ENCODE data around the gene PHLPP1. TPM values are rescaled to one million over a fixed set of nuclear protein-coding genes. Genes with fewer than 3 reads are reported as not detected.

Gene PHLPP1
- total RNA-seq, 5 donors from 2014 or later (not counting 1 experiment from before 2014, with no cell fraction given) = 6.9 to 11.5 (median 7.4) TPM

- Histone ChIP-seq H3K36me3 (ENCODE audit: control insufficient read depth in 2 of 2, extremely low read depth in 1 of 2, insufficient read depth in 1 of 2, low read length in 1 of 2) (no peaks in the 10 kb centered on the region), H3K4me1 (ENCODE audit: control insufficient read depth in 1 of 2, extremely low read depth in 1 of 2, insufficient read depth in 2 of 2, low read length in 2 of 2) (no peaks in the 10 kb centered on the region), H3K27ac (ENCODE audit: low read length) (no peak overlapping the region), H3K4me3 (ENCODE audit: control insufficient read depth in 1 of 2, extremely low read depth in 1 of 2, low read length in 1 of 2) (no peak overlapping the region), H3K27me3 (replicated peaks in 1 of 2; ENCODE audit: control insufficient read depth in 2 of 2, extremely low read depth in 1 of 2, insufficient read depth in 2 of 2, low read length in 1 of 2) (no peaks in the 10 kb centered on the region), H3K9me3 (no peaks in the 10 kb centered on the region)
- no peak overlapping the region for H3K4me3 Mint-ChIP-seq
- H3K27me3 Mint-ChIP-seq = no peaks in the 10 kb centered on the region
- peaks cover 4 to 27% (median 14%) of the 10 kb centered on the region in 3 donors for H3K9me3 Mint-ChIP-seq
- no peak for DNase-seq
- POLR2A ChIA-PET = no interaction called here
- ATAC-seq (replicated peaks in 1 of 4) = no peak
- no CpG with 5 or more reads among the region's 2 CpGs for WGBS (ENCODE audit: insufficient coverage)
- H3K4me1 Mint-ChIP-seq = peaks cover 0 to 2% (median under 1%) of the 10 kb centered on the region in 3 donors
- CTCF ChIA-PET = no interaction called here
- peaks cover 18% of the 10 kb centered on the region for H3K36me3 Mint-ChIP-seq
- no peak overlapping the region for H3K27ac Mint-ChIP-seq
Observed at GRCh38 chr18:62933261-62933887, 218.0 kb downstream of the PHLPP1 start.

GRCh38 chr18:62935994-62936393 is 220.7 kb downstream of the PHLPP1 start:
- Mint-ChIP-seq H3K27me3 (no peaks in the 10 kb centered on the region), H3K27ac (no peak overlapping the region), H3K9me3 (peaks cover 4 to 17% (median 8%) of the 10 kb centered on the region in 3 donors), H3K36me3 (peaks cover 10% of the 10 kb centered on the region), H3K4me3 (no peak overlapping the region), H3K4me1 (peaks cover 4 to 6% (median 5%) of the 10 kb centered on the region in 3 donors)
- Histone ChIP-seq H3K27me3 (replicated peaks in 1 of 2; ENCODE audit: control insufficient read depth in 2 of 2, extremely low read depth in 1 of 2, insufficient read depth in 2 of 2, low read length in 1 of 2) (no peaks in the 10 kb centered on the region), H3K36me3 (ENCODE audit: control insufficient read depth in 2 of 2, extremely low read depth in 1 of 2, insufficient read depth in 1 of 2, low read length in 1 of 2) (no peaks in the 10 kb centered on the region), H3K27ac (ENCODE audit: low read length) (no peak overlapping the region), H3K4me3 (ENCODE audit: control insufficient read depth in 1 of 2, extremely low read depth in 1 of 2, low read length in 1 of 2) (no peak overlapping the region), H3K4me1 (ENCODE audit: control insufficient read depth in 1 of 2, extremely low read depth in 1 of 2, insufficient read depth in 2 of 2, low read length in 2 of 2) (no peaks in the 10 kb centered on the region), H3K9me3 (no peaks in the 10 kb centered on the region)
- POLR2A ChIA-PET = no interaction called here
- DNase-seq (no peak), ATAC-seq (replicated peaks in 1 of 4) (no peak)
- no CpG with 5 or more reads among the region's 3 CpGs for WGBS (ENCODE audit: insufficient coverage)
- CTCF ChIA-PET = interaction anchor here in 1 of 2 donors (0.7 kb wide), 1 partner anchor 512 kb away, joined by 3 read pairs; no protein-coding TSS in a partner anchor

GRCh38 chr18:62937065-62937464 is 221.7 kb downstream of the PHLPP1 start:
- ATAC-seq (replicated peaks in 1 of 4) (no peak), DNase-seq (no peak)
- Histone ChIP-seq H3K27ac (ENCODE audit: low read length) (no peak overlapping the region), H3K36me3 (ENCODE audit: control insufficient read depth in 2 of 2, extremely low read depth in 1 of 2, insufficient read depth in 1 of 2, low read length in 1 of 2) (no peaks in the 10 kb centered on the region), H3K4me3 (ENCODE audit: control insufficient read depth in 1 of 2, extremely low read depth in 1 of 2, low read length in 1 of 2) (no peak overlapping the region), H3K27me3 (replicated peaks in 1 of 2; ENCODE audit: control insufficient read depth in 2 of 2, extremely low read depth in 1 of 2, insufficient read depth in 2 of 2, low read length in 1 of 2) (no peaks in the 10 kb centered on the region), H3K9me3 (no peaks in the 10 kb centered on the region), H3K4me1 (ENCODE audit: control insufficient read depth in 1 of 2, extremely low read depth in 1 of 2, insufficient read depth in 2 of 2, low read length in 2 of 2) (no peaks in the 10 kb centered on the region)
- ChIA-PET CTCF (no interaction called here), POLR2A (no interaction called here)
- peaks cover 4% of the 10 kb centered on the region for H3K36me3 Mint-ChIP-seq
- H3K27ac Mint-ChIP-seq = no peak overlapping the region
- no peaks in the 10 kb centered on the region for H3K27me3 Mint-ChIP-seq
- 83% methylated on average over 1 of the region's 2 CpGs for WGBS (ENCODE audit: insufficient coverage)
- H3K4me1 Mint-ChIP-seq = peaks cover 4 to 6% (median 5%) of the 10 kb centered on the region in 3 donors
- H3K9me3 Mint-ChIP-seq = peaks cover 4 to 14% (median 6%) of the 10 kb centered on the region in 3 donors
- no peak overlapping the region for H3K4me3 Mint-ChIP-seq

- no peak overlapping the region for H3K27ac Mint-ChIP-seq
- no peak for DNase-seq
- Histone ChIP-seq H3K9me3 (no peaks in the 10 kb centered on the region), H3K27me3 (replicated peaks in 1 of 2; ENCODE audit: control insufficient read depth in 2 of 2, extremely low read depth in 1 of 2, insufficient read depth in 2 of 2, low read length in 1 of 2) (no peaks in the 10 kb centered on the region), H3K36me3 (ENCODE audit: control insufficient read depth in 2 of 2, extremely low read depth in 1 of 2, insufficient read depth in 1 of 2, low read length in 1 of 2) (no peaks in the 10 kb centered on the region), H3K4me1 (ENCODE audit: control insufficient read depth in 1 of 2, extremely low read depth in 1 of 2, insufficient read depth in 2 of 2, low read length in 2 of 2) (no peaks in the 10 kb centered on the region), H3K4me3 (ENCODE audit: control insufficient read depth in 1 of 2, extremely low read depth in 1 of 2, low read length in 1 of 2) (no peak overlapping the region), H3K27ac (ENCODE audit: low read length) (no peak overlapping the region)
- no peak for ATAC-seq (replicated peaks in 1 of 4)
- ChIA-PET POLR2A (no interaction called here), CTCF (no interaction called here)
- H3K36me3 Mint-ChIP-seq = peaks cover 7% of the 10 kb centered on the region
- peaks cover 0 to 7% (median 4%) of the 10 kb centered on the region in 3 donors for H3K9me3 Mint-ChIP-seq
- no peak overlapping the region for H3K4me3 Mint-ChIP-seq
- peaks cover 4 to 6% (median 5%) of the 10 kb centered on the region in 3 donors for H3K4me1 Mint-ChIP-seq
- no CpG with 5 or more reads among the region's 1 CpG for WGBS (ENCODE audit: insufficient coverage)
- no peaks in the 10 kb centered on the region for H3K27me3 Mint-ChIP-seq
Observed at GRCh38 chr18:62938006-62938405, 222.7 kb downstream of the PHLPP1 start.

GRCh38 chr18:62938487-62938886 is 223.1 kb downstream of the PHLPP1 start:
- DNase-seq (no peak), ATAC-seq (replicated peaks in 1 of 4) (no peak)
- Mint-ChIP-seq H3K27me3 (no peaks in the 10 kb centered on the region), H3K4me1 (peaks cover 4 to 6% (median 5%) of the 10 kb centered on the region in 3 donors), H3K27ac (no peak overlapping the region), H3K4me3 (no peak overlapping the region), H3K9me3 (peaks cover 0 to 7% (median 4%) of the 10 kb centered on the region in 3 donors), H3K36me3 (peaks cover 7% of the 10 kb centered on the region)
- ChIA-PET CTCF (no interaction called here), POLR2A (no interaction called here)
- Histone ChIP-seq H3K4me3 (ENCODE audit: control insufficient read depth in 1 of 2, extremely low read depth in 1 of 2, low read length in 1 of 2) (no peak overlapping the region), H3K27ac (ENCODE audit: low read length) (no peak overlapping the region), H3K9me3 (no peaks in the 10 kb centered on the region), H3K27me3 (replicated peaks in 1 of 2; ENCODE audit: control insufficient read depth in 2 of 2, extremely low read depth in 1 of 2, insufficient read depth in 2 of 2, low read length in 1 of 2) (no peaks in the 10 kb centered on the region), H3K36me3 (ENCODE audit: control insufficient read depth in 2 of 2, extremely low read depth in 1 of 2, insufficient read depth in 1 of 2, low read length in 1 of 2) (no peaks in the 10 kb centered on the region), H3K4me1 (ENCODE audit: control insufficient read depth in 1 of 2, extremely low read depth in 1 of 2, insufficient read depth in 2 of 2, low read length in 2 of 2) (no peaks in the 10 kb centered on the region)

- Histone ChIP-seq H3K9me3 (no peaks in the 10 kb centered on the region), H3K4me3 (ENCODE audit: control insufficient read depth in 1 of 2, extremely low read depth in 1 of 2, low read length in 1 of 2) (no peak overlapping the region), H3K27ac (ENCODE audit: low read length) (no peak overlapping the region), H3K4me1 (ENCODE audit: control insufficient read depth in 1 of 2, extremely low read depth in 1 of 2, insufficient read depth in 2 of 2, low read length in 2 of 2) (no peaks in the 10 kb centered on the region), H3K36me3 (ENCODE audit: control insufficient read depth in 2 of 2, extremely low read depth in 1 of 2, insufficient read depth in 1 of 2, low read length in 1 of 2) (no peaks in the 10 kb centered on the region), H3K27me3 (replicated peaks in 1 of 2; ENCODE audit: control insufficient read depth in 2 of 2, extremely low read depth in 1 of 2, insufficient read depth in 2 of 2, low read length in 1 of 2) (no peaks in the 10 kb centered on the region)
- peaks cover 4 to 6% (median 5%) of the 10 kb centered on the region in 3 donors for H3K4me1 Mint-ChIP-seq
- WGBS (ENCODE audit: insufficient coverage) = no CpG with 5 or more reads among the region's 6 CpGs
- ATAC-seq (replicated peaks in 1 of 4) (no peak), DNase-seq (no peak)
- ChIA-PET POLR2A (no interaction called here), CTCF (interaction anchor here in 1 of 2 donors (0.6 kb wide), 1 partner anchor 214 kb away, joined by 3 read pairs; no protein-coding TSS in a partner anchor)
- peaks cover 7% of the 10 kb centered on the region for H3K36me3 Mint-ChIP-seq
- H3K27ac Mint-ChIP-seq = no peak overlapping the region
- no peaks in the 10 kb centered on the region for H3K9me3 Mint-ChIP-seq
- no peak overlapping the region for H3K4me3 Mint-ChIP-seq
- H3K27me3 Mint-ChIP-seq = no peaks in the 10 kb centered on the region
Observed at GRCh38 chr18:62939433-62939832, 224.1 kb downstream of the PHLPP1 start.
